WTC11 (cell line): ENCODE results near the gene SH3TC1.
A peak's percentile ranks its signal among the peaks of the same experiment; 100 is the strongest.

Experiments used
- CTCF ChIP-seq: fragments of 200-600 bp; IDR thresholded peaks from 2 replicates; pipeline ENCODE4 v1.8.0; 2022; ENCODE audit warnings: antibody characterized with exemption
- ETV6 ChIP-seq: sonication (generic); formaldehyde crosslinking; IDR thresholded peaks from 2 replicates; pipeline ENCODE4 v1.8.1; 2022; ENCODE audit warnings: mild to moderate bottlenecking, missing genetic modification reagents
- HMGA2 ChIP-seq: fragments of 250-450 bp; sonication (Bioruptor Pico); IDR thresholded peaks from 2 replicates; pipeline ENCODE4 v1.4.0; 2021; ENCODE audit warnings: mild to moderate bottlenecking, moderate library complexity
- SMAD3 ChIP-seq: sonication (generic); formaldehyde crosslinking; IDR thresholded peaks from 2 replicates; pipeline ENCODE4 v1.8.0; 2022; ENCODE audit warnings: missing genetic modification reagents, mild to moderate bottlenecking, borderline replicate concordance
- USF2 ChIP-seq: sonication (generic); formaldehyde crosslinking; IDR thresholded peaks from 2 replicates; pipeline ENCODE4 v1.8.1; 2023; ENCODE audit warnings: mild to moderate bottlenecking, missing genetic modification reagents, moderate library complexity
- ZNF232 ChIP-seq: sonication (generic); formaldehyde crosslinking; IDR thresholded peaks from 2 replicates; pipeline ENCODE4 v1.8.0; 2022; ENCODE audit warnings: mild to moderate bottlenecking, missing genetic modification reagents
- ZNF317 ChIP-seq: sonication (generic); formaldehyde crosslinking; IDR thresholded peaks from 2 replicates; pipeline ENCODE4 v1.8.1; 2023; ENCODE audit warnings: low read depth, mild to moderate bottlenecking, moderate library complexity, missing genetic modification reagents, borderline replicate concordance

- TF ChIP-seq CTCF, result no peak
- TF ChIP-seq SMAD3 (CRISPR knock-in tag), result no peak
- no peak for TF ChIP-seq HMGA2
- no peak for TF ChIP-seq ZNF232 (CRISPR knock-in tag)
- TF ChIP-seq ETV6 (CRISPR knock-in tag), result no peak
- TF ChIP-seq ZNF317 (CRISPR knock-in tag), result no peak
- peak; percentile 43; the same call in 1 of the 2 replicates for TF ChIP-seq USF2
Observed at GRCh38 chr4:8158710-8159536, 40.2 kb upstream of the SH3TC1 start, which contains the start of gene ABLIM2.
